Muscle layer of colon (tissue), 2 donors: ENCODE data around the gene RPL41.
A peak's percentile ranks its signal among the peaks of the same experiment; 100 is the strongest.

Experiments used
- H3K27ac ChIP-seq: one replicate; pipeline ENCODE4 v1.7.0; 2013; ENCODE audit warnings: low read depth, mild to moderate bottlenecking, low read length, moderate library complexity
- H3K27me3 ChIP-seq, 2 donors: one replicate each; pipeline ENCODE4 v1.7.0; 2013; ENCODE audit warnings: low read length in 2 of 2, mild to moderate bottlenecking in 2 of 2; ENCODE audit not compliant: insufficient read depth in 2 of 2, control insufficient read depth in 1 of 2
- H3K36me3 ChIP-seq: one replicate; pipeline ENCODE4 v1.7.0; 2013; ENCODE audit warnings: mild to moderate bottlenecking, low read length; ENCODE audit not compliant: insufficient read depth
- H3K4me1 ChIP-seq: one replicate; pipeline ENCODE4 v1.7.0; 2013; ENCODE audit warnings: mild to moderate bottlenecking, low read length; ENCODE audit not compliant: insufficient read depth
- H3K4me3 ChIP-seq, 2 donors: one replicate each; pipeline ENCODE4 v1.7.0; 2013; ENCODE audit warnings: low read length in 2 of 2, low read depth in 1 of 2, mild to moderate bottlenecking in 1 of 2, moderate library complexity in 1 of 2
- H3K9ac ChIP-seq: one replicate; pipeline ENCODE4 v1.7.0; 2013; ENCODE audit warnings: low read length
- H3K9me3 ChIP-seq: one replicate; pipeline ENCODE4 v1.7.0; 2013; ENCODE audit warnings: mild to moderate bottlenecking, low read length
- donor health status: abdominal sarcoma.
- donor health status: Adenocarcinoma of cecum.

RPL41 gene

DNA sequence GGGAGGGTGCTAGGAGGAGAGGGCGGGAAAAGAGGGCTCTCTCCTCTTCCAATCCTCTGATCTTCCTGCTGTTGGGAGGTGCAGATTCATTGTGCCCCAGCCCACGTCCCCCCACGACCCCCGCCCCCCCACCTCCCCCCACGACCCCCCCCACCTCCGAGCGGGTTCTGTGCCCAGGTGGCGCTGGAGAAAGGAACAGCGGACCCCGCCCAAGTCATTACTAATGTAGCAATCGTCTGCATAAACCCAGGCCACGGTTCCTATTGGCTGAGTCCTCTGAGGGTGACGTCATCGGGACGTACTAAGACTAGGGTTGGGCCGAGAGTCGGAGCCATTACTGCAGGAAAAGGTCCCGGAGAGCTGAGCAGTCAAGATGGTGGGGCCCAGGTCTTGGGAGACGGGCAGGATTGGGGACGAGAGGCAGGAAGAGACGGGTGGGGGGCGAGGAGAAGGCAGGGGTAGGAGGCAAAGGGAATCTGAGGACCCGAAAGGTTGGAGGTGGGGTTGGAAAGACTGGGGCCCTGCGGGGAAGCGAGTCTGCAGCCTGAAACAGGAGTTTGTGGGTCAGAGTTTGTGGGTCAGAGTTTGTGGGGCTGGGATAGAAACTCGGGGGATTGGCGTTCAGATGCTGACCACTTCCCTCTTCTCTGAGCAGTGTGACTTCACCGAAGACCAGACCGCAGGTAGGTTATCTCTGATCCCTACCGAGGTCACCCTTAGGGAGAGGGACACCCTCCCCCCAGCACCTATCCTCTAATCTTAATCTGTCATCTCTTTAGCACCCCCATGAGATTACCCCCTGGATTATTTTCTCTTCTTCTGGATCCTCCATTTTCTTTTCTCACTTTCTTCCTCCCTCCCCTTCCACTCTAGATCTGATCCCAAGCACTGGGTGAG lies 41.8 kb downstream of the RPL41 start, which contains the start of gene MYL6:
TSS of gene MYL6 (plus strand) at position 331 of the 897 bp plus-strand sequence. CDS start at position 374, 43 bp downstream.
- Histone ChIP-seq H3K27ac (peak within 1 kb of the TSS; percentile 93), H3K36me3 (peaks cover 39% of the 10 kb centered on the region), H3K9me3 (no peaks in the 10 kb centered on the region), H3K27me3 (no peaks in the 10 kb centered on the region), H3K9ac (peak within 1 kb of the TSS; percentile 100), H3K4me3 (peak within 1 kb of the TSS; percentile 86 to 99), H3K4me1 (peaks cover 34% of the 10 kb centered on the region)

- peak overlapping the region; percentile 93 for H3K27ac ChIP-seq
- no peaks in the 10 kb centered on the region for H3K9me3 ChIP-seq
- no peaks in the 10 kb centered on the region for H3K27me3 ChIP-seq
- peak overlapping the region; percentile 86 to 99 for H3K4me3 ChIP-seq
- peaks cover 46% of the 10 kb centered on the region for H3K36me3 ChIP-seq
- peak overlapping the region; percentile 100 for H3K9ac ChIP-seq
- peaks cover 36% of the 10 kb centered on the region for H3K4me1 ChIP-seq
Observed at GRCh38 chr12:56158926-56159461, 42.6 kb downstream of the RPL41 start.

- Histone ChIP-seq H3K27me3 (no peaks in the 10 kb centered on the region), H3K27ac (peak overlapping the region; percentile 93), H3K4me3 (peak overlapping the region; percentile 86 to 99), H3K36me3 (peaks cover 46% of the 10 kb centered on the region), H3K4me1 (peaks cover 36% of the 10 kb centered on the region), H3K9ac (peak overlapping the region; percentile 100), H3K9me3 (no peaks in the 10 kb centered on the region)
Observed at GRCh38 chr12:56159482-56160192, 43.2 kb downstream of the RPL41 start.

GRCh38 chr12:56160193-56160763 lies 43.8 kb downstream of the RPL41 start:
- H3K9me3 ChIP-seq = no peaks in the 10 kb centered on the region
- no peaks in the 10 kb centered on the region for H3K27me3 ChIP-seq
- H3K9ac ChIP-seq = peak overlapping the region; percentile 100
- peaks cover 50% of the 10 kb centered on the region for H3K36me3 ChIP-seq
- peaks cover 36% of the 10 kb centered on the region for H3K4me1 ChIP-seq
- H3K27ac ChIP-seq = peak overlapping the region; percentile 93
- peak overlapping the region; percentile 86 to 99 for H3K4me3 ChIP-seq

DNA sequence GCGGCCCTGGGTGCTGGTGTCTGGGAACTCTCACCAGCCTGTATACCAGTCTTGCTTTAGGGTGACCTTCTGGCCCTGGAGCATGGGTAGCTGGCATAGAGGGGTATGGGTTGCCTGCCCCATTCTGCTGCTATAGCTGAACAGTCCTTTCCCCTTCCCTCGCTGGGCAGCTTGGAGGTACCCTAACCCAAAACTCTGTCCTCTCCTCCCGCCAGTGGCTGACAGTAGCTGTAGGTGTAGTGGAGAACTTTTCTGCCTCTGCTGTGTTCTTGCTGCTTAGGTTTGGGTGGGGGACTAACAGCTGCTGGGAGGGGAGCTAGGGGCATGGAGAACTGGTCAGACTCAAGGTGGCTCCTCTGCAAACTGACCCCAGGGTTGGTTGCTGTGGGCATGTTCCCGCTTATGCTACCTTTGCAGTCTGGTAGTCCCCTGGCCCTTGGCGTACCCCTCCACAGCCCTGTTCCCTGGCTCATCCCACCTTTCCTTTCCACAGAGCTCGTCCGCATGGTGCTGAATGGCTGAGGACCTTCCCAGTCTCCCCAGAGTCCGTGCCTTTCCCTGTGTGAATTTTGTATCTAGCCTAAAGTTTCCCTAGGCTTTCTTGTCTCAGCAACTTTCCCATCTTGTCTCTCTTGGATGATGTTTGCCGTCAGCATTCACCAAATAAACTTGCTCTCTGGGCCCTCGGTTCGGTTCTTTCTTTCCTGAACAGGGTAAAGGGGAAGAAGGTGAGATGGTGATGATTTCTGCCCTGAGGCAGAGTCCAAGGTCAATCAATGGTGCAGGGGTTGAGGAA lies 44.7 kb downstream of the RPL41 start:
- no peaks in the 10 kb centered on the region for H3K27me3 ChIP-seq
- H3K36me3 ChIP-seq = peaks cover 56% of the 10 kb centered on the region
- no peaks in the 10 kb centered on the region for H3K9me3 ChIP-seq
- peak overlapping the region; percentile 86 to 99 for H3K4me3 ChIP-seq
- peak overlapping the region; percentile 93 for H3K27ac ChIP-seq
- H3K4me1 ChIP-seq = peaks cover 36% of the 10 kb centered on the region
- peak overlapping the region; percentile 100 for H3K9ac ChIP-seq

DNA sequence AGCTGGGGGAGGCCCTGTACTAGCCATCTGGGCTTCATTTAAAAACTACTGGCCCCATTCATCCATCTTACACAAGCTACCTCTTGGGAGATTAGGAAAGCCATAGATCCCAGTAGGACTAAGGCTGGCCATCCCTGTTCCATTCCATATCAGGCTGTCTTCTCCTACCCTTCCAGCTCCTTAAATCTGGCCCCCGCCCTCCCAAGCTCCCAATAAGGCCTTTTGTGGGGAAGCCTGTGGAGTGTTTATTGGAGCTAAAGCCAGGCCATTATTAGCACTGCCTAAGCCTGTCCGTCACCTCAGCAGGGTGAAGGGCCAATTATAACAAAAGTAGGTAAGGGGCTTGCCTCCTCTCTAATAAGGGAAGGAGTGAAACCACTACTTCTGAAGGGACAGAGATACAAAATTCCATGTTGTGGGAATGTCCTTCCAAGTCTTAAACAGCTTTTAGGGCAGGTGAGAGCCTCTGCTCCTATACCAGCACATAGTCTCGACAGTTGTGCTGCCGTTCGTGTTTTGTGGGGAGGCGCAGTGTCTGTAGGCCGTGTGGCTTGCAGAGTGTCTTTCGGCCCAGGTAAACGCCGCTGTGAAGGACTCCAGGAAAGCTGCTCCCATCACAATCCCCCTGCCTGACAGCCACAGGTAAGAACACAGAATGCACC lies 45.4 kb downstream of the RPL41 start:
- Histone ChIP-seq H3K27me3 (no peaks in the 10 kb centered on the region), H3K9ac (peak overlapping the region; percentile 100), H3K27ac (peak overlapping the region; percentile 93), H3K4me3 (peak overlapping the region; percentile 86 to 99), H3K4me1 (peaks cover 36% of the 10 kb centered on the region), H3K9me3 (no peaks in the 10 kb centered on the region), H3K36me3 (peaks cover 60% of the 10 kb centered on the region)

- no peaks in the 10 kb centered on the region for H3K27me3 ChIP-seq
- H3K4me3 ChIP-seq = peak overlapping the region in 1 of 2 donors; percentile 14
- peaks cover 36% of the 10 kb centered on the region for H3K4me1 ChIP-seq
- no peaks in the 10 kb centered on the region for H3K9me3 ChIP-seq
- H3K9ac ChIP-seq = no peak overlapping the region
- peaks cover 65% of the 10 kb centered on the region for H3K36me3 ChIP-seq
- peak overlapping the region; percentile 66 for H3K27ac ChIP-seq
Observed at GRCh38 chr12:56162468-56163290, 46.2 kb downstream of the RPL41 start.

DNA sequence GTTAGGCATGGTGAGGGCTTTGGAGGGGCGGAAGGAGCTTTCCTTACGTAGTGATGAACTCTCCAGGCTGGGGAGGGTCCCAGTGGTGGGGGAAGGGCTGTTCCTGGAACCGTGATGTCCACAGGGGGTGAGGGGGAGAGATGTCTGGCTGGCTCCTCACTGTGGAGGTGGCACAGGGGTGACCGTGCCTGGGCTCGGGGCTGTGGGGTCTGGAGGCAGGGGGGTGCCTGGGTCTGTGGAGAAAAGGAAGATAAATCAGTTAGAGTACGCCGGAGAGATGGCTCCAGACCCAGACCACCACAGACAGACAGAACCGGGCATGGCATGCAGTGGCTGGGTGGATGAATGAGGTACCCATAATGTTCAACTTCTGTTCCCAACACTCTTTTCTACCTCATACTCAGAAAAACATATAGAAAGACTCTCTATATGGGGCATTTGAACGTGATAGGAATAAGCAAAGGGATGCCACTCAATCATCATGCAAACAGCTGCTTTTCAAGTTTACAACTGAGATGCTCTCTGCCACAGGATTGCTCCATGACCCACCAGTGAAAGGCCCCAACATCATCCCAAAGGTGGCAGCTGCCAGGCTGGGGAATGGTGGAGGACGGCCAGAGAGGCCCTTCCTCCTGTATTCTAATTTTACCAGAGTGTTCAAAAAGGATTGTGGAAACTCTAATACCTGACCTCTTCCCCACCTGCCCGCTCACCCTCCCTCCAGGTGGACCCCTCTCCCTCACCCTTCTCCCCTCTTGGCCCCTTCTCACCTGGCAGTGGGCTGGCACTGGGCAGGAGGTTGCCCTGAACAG lies 47.3 kb downstream of the RPL41 start:
- peaks cover 70% of the 10 kb centered on the region for H3K36me3 ChIP-seq
- peaks cover 36% of the 10 kb centered on the region for H3K4me1 ChIP-seq
- H3K4me3 ChIP-seq = no peak overlapping the region
- no peaks in the 10 kb centered on the region for H3K27me3 ChIP-seq
- H3K9me3 ChIP-seq = no peaks in the 10 kb centered on the region
- H3K9ac ChIP-seq = no peak overlapping the region
- H3K27ac ChIP-seq = peak overlapping the region; percentile 66

DNA sequence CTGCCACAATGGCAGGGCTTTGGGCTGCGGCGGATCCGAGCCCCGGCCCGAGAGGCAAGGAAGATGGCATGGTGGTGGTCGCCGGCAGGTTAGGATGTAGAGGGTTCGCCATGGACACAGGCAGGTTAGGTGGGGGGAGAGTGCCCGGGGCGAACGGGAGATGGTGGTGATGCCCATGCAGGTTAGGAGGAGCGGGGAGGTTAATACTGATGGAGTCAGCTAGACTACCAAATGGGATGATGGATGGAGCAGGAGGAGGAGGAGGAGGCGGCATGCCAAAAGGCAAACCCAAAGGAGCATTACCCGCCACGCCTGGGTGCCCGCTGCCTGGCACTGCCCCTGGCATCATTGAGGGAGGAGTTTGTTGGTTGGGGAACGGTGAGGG lies 47.9 kb downstream of the RPL41 start:
- H3K36me3 ChIP-seq = peaks cover 74% of the 10 kb centered on the region
- no peaks in the 10 kb centered on the region for H3K27me3 ChIP-seq
- peaks cover 36% of the 10 kb centered on the region for H3K4me1 ChIP-seq
- H3K27ac ChIP-seq = peak overlapping the region; percentile 66
- H3K9ac ChIP-seq = no peak overlapping the region
- H3K9me3 ChIP-seq = no peaks in the 10 kb centered on the region
- H3K4me3 ChIP-seq = no peak overlapping the region
